Endodermal cell (in vitro differentiated cells): ENCODE results near the gene MEPE. TPM values are rescaled to one million over a fixed set of nuclear protein-coding genes. Genes with fewer than 3 reads are reported as not detected.

Experiments
- DNase-seq: peaks from one replicate; pipeline ENCODE4 v3.0.0-alpha.2; 2017
- H3K27ac ChIP-seq: 2 replicates; pipeline ENCODE4 v1.5.1; 2013; ENCODE audit warnings: mild to moderate bottlenecking, low read depth, low read length, moderate library complexity
- H3K27me3 ChIP-seq: 2 replicates; pipeline ENCODE4 v1.6.1; 2013; ENCODE audit warnings: mild to moderate bottlenecking, low read length, moderate library complexity; ENCODE audit not compliant: insufficient read depth, control insufficient read depth, poor library complexity, severe bottlenecking
- H3K36me3 ChIP-seq: 2 replicates; pipeline ENCODE4 v1.7.0; 2013; ENCODE audit warnings: mild to moderate bottlenecking, low read length, moderate library complexity; ENCODE audit not compliant: control insufficient read depth, insufficient read depth
- H3K4me1 ChIP-seq: one replicate; pipeline ENCODE4 v1.7.0; 2013; ENCODE audit warnings: low read length; ENCODE audit not compliant: control insufficient read depth, insufficient read depth
- H3K4me3 ChIP-seq: 2 replicates; pipeline ENCODE4 v1.5.1; 2013; ENCODE audit warnings: mild to moderate bottlenecking, low read length, moderate library complexity
- H3K9ac ChIP-seq: 2 replicates; pipeline ENCODE4 v1.6.1; 2013; ENCODE audit warnings: mild to moderate bottlenecking, low read length, moderate library complexity; ENCODE audit not compliant: poor library complexity, severe bottlenecking; ENCODE audit errors: extremely low read depth
- H3K9me3 ChIP-seq: 2 replicates; pipeline ENCODE4 v1.6.1; 2013; ENCODE audit warnings: mild to moderate bottlenecking, low read length, moderate library complexity; ENCODE audit not compliant: control insufficient read depth
- H3K27ac Mint-ChIP-seq: 2 replicates; pipeline ENCODE4 v1.8.0; 2020; ENCODE audit warnings: mixed read lengths
- H3K27me3 Mint-ChIP-seq: 2 replicates; pipeline ENCODE4 v1.8.0; 2021; ENCODE audit warnings: mild to moderate bottlenecking, mixed read lengths; ENCODE audit not compliant: insufficient read depth
- H3K36me3 Mint-ChIP-seq: 2 replicates; pipeline ENCODE4 v1.8.0; 2020; ENCODE audit warnings: low read depth, mixed read lengths
- H3K4me1 Mint-ChIP-seq: 2 replicates; pipeline ENCODE4 v1.8.0; 2020; ENCODE audit warnings: mixed read lengths
- H3K4me3 Mint-ChIP-seq: 2 replicates; pipeline ENCODE4 v1.8.0; 2020; ENCODE audit warnings: mild to moderate bottlenecking, moderate library complexity, mixed read lengths
- H3K9me3 Mint-ChIP-seq: 2 replicates; pipeline ENCODE4 v1.8.0; 2020; ENCODE audit warnings: mild to moderate bottlenecking, mixed read lengths
- CTCF ChIP-seq: fragments of 200-600 bp; sonication (generic); conservative IDR thresholded peaks from 2 replicates; pipeline ENCODE4 v1.5.0; 2021; ENCODE audit warnings: antibody characterized with exemption, mild to moderate bottlenecking
- WGBS, 2 experiments: methylation state at CpG; one replicate each; pipeline versions ENCODE4 v1.1.5 to v1.1.7; 2013; ENCODE audit warnings: missing lambda C conversion rate in 2 of 2, mixed read lengths in 1 of 2; ENCODE audit not compliant: insufficient coverage in 1 of 2, insufficient read length in 1 of 2; 5-methylcytosine and 5-hydroxymethylcytosine counted together
- total RNA-seq, 2 donors: library from RNA; stranded (reverse); fragmentation: NEBNext Ultra II Directional in 1 of 2; extraction: Animal tissue kit (Norgen Biotek cat#: 25700) in 1 of 2; gene quantifications; 2 replicates in 1 of 2; 3 replicates in 1 of 2; pipeline ENCODE4 v1.2.1, GENCODE V29; 2021

The MEPE gene
- total RNA-seq, 2 donors from 2014 or later = 0.37 to 0.89 TPM

GRCh38 chr4:87864321-87864720 lies 31.6 kb downstream of the MEPE start:
- no peak overlapping the region for H3K4me3 Mint-ChIP-seq
- no peak overlapping the region for H3K27ac Mint-ChIP-seq
- Histone ChIP-seq H3K9me3 (peaks cover 28% of the 10 kb centered on the region), H3K27me3 (no peaks in the 10 kb centered on the region), H3K4me3 (peak overlapping the region; percentile 61), H3K27ac (no peak overlapping the region), H3K36me3 (no peaks in the 10 kb centered on the region), H3K9ac (no peak overlapping the region), H3K4me1 (peaks cover 6% of the 10 kb centered on the region)
- H3K36me3 Mint-ChIP-seq = peaks cover 13% of the 10 kb centered on the region
- TF ChIP-seq CTCF = no peak
- H3K4me1 Mint-ChIP-seq = peaks cover 31% of the 10 kb centered on the region
- H3K9me3 Mint-ChIP-seq = peaks cover 36% of the 10 kb centered on the region
- WGBS, 2 experiments = 100% methylated on average over 1 to 2 of the region's 2 CpGs
- no peaks in the 10 kb centered on the region for H3K27me3 Mint-ChIP-seq
- no peak for DNase-seq

- Histone ChIP-seq H3K9ac (peak overlapping the region; percentile 56), H3K4me3 (peak overlapping the region; percentile 61), H3K27me3 (no peaks in the 10 kb centered on the region), H3K36me3 (peaks cover 3% of the 10 kb centered on the region), H3K9me3 (peaks cover 37% of the 10 kb centered on the region), H3K27ac (peak overlapping the region; percentile 69), H3K4me1 (peaks cover 6% of the 10 kb centered on the region)
- Mint-ChIP-seq H3K27ac (peak overlapping the region; percentile 93), H3K27me3 (no peaks in the 10 kb centered on the region), H3K36me3 (peaks cover 15% of the 10 kb centered on the region), H3K4me1 (peaks cover 35% of the 10 kb centered on the region), H3K4me3 (peak overlapping the region; percentile 15), H3K9me3 (peaks cover 38% of the 10 kb centered on the region)
- TF ChIP-seq CTCF = no peak
- DNase-seq = no peak
- 77 to 85% methylated on average over 2 to 3 of the region's 3 CpGs for WGBS, 2 experiments
Observed at GRCh38 chr4:87865288-87865687, 32.5 kb downstream of the MEPE start.

GRCh38 chr4:87865960-87866598 lies 33.3 kb downstream of the MEPE start:
- H3K27me3 ChIP-seq = no peaks in the 10 kb centered on the region
- Mint-ChIP-seq H3K27me3 (no peaks in the 10 kb centered on the region), H3K9me3 (peaks cover 38% of the 10 kb centered on the region), H3K4me3 (peak overlapping the region; percentile 15), H3K4me1 (peaks cover 35% of the 10 kb centered on the region), H3K36me3 (peaks cover 15% of the 10 kb centered on the region), H3K27ac (peak overlapping the region; percentile 93)
- H3K9ac ChIP-seq = peak overlapping the region; percentile 56
- peaks cover 3% of the 10 kb centered on the region for H3K36me3 ChIP-seq
- H3K4me1 ChIP-seq = peaks cover 6% of the 10 kb centered on the region
- no peak for TF ChIP-seq CTCF
- 14% methylated on average over 1 of the region's 1 CpG; no CpG with 5 or more reads in 1 of the 2 experiments for WGBS, 2 experiments
- peak; percentile 83 for DNase-seq
- peaks cover 41% of the 10 kb centered on the region for H3K9me3 ChIP-seq
- peak overlapping the region; percentile 69 for H3K27ac ChIP-seq
- H3K4me3 ChIP-seq = peak overlapping the region; percentile 61
